ENCODE results near the gene RSRC1.
A peak's percentile ranks its signal among the peaks of the same experiment; 100 is the strongest.

RSRC1 gene

GRCh38 chr3:158101335-158102241 is 8.3 kb upstream of the RSRC1 start:
- no peaks in the 10 kb centered on the region for H3K9me3 ChIP-seq (ENCODE audit: control insufficient read depth, insufficient read depth, low read length)
- no peaks in the 10 kb centered on the region for H4K20me1 ChIP-seq (ENCODE audit: control insufficient read depth, insufficient read depth, low read depth, low read length)
- no peak overlapping the region for H3K4me3 ChIP-seq (ENCODE audit: low read length)
- H3F3A ChIP-seq (ENCODE audit: control insufficient read depth, insufficient read depth): peaks cover 12% of the 10 kb centered on the region; the same call in 1 of the 2 replicates
- no peak overlapping the region for H3K4me2 ChIP-seq (ENCODE audit: low read length)
- H3K9me2 ChIP-seq (replicated peaks; ENCODE audit: control insufficient read depth, low read length): no peaks in the 10 kb centered on the region
- peaks cover 32% of the 10 kb centered on the region for H3K79me2 ChIP-seq (ENCODE audit: control insufficient read depth, low read length)
- H3K27ac ChIP-seq (ENCODE audit: low read depth, low read length): no peak overlapping the region
- no peaks in the 10 kb centered on the region for H3K27me3 ChIP-seq (ENCODE audit: control insufficient read depth, low read length)
- H3K36me3 ChIP-seq (ENCODE audit: control insufficient read depth, low read length): peaks cover 18% of the 10 kb centered on the region
- no peak for TF ChIP-seq EZH2phosphoT487 (IDR thresholded peaks at IDR 0.05; ENCODE audit: borderline replicate concordance, low read length)
- TF ChIP-seq, protein P1, sequence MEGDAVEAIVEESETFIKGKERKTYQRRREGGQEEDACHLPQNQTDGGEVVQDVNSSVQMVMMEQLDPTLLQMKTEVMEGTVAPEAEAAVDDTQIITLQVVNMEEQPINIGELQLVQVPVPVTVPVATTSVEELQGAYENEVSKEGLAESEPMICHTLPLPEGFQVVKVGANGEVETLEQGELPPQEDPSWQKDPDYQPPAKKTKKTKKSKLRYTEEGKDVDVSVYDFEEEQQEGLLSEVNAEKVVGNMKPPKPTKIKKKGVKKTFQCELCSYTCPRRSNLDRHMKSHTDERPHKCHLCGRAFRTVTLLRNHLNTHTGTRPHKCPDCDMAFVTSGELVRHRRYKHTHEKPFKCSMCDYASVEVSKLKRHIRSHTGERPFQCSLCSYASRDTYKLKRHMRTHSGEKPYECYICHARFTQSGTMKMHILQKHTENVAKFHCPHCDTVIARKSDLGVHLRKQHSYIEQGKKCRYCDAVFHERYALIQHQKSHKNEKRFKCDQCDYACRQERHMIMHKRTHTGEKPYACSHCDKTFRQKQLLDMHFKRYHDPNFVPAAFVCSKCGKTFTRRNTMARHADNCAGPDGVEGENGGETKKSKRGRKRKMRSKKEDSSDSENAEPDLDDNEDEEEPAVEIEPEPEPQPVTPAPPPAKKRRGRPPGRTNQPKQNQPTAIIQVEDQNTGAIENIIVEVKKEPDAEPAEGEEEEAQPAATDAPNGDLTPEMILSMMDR (IDR thresholded peaks at IDR 0.05; ENCODE audit: low read depth, low read length, poor library complexity, severe bottlenecking): no peak
- peaks cover 37% of the 10 kb centered on the region for H3K4me1 ChIP-seq (ENCODE audit: control insufficient read depth, low read length)

DNA sequence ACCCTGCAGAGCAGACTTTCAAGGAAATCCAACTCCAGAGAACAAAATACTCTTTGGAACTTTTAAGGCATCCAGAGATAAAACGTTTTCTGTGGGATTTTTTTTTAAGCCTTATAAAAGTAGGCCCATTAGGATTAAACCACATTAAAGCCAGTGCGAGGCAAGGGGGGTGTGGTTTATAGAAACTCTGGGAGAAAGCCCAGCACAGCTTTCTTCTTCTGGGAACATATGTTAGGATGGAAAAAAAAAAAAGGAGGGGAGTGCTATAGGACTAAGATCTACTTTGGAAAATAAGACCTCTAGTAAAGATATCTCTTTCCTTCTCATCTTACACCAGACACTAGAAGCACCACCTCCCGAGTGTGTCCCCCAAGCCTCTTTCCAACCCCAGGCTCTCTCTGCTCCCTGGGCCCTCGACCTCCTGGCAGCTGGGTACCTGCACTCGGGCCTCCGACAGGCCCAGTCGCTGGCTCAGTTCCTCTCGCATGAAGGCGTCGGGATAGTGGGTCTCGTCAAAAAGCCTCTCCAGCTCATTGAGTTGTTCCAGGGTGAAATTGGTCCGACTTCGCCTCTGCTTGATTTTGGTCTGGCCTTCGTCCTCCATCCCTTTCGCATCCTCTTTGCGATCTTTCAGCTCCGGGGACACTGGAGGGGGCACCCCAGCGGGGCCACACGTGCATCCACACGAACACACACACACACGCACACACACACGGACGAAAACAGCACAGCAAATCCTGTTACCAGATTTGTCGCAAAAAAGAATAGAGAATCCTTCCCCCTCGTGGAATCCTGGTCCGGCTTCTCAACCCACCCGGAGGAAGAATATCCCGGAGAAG is 7.4 kb upstream of the RSRC1 start:
- no peak for TF ChIP-seq EZH2phosphoT487 (IDR thresholded peaks at IDR 0.05; ENCODE audit: borderline replicate concordance, low read length)
- TF ChIP-seq, protein P1 (IDR thresholded peaks at IDR 0.05; ENCODE audit: low read depth, low read length, poor library complexity, severe bottlenecking): no peak

GRCh38 chr3:158103081-158103886 is 6.6 kb upstream of the RSRC1 start:
- no peak overlapping the region for H3K27ac ChIP-seq (ENCODE audit: low read depth, low read length)
- H4K20me1 ChIP-seq (ENCODE audit: control insufficient read depth, insufficient read depth, low read depth, low read length): no peaks in the 10 kb centered on the region
- H3F3A ChIP-seq (ENCODE audit: control insufficient read depth, insufficient read depth): peaks cover 9% of the 10 kb centered on the region; the same call in 1 of the 2 replicates
- no peaks in the 10 kb centered on the region for H3K9me2 ChIP-seq (replicated peaks; ENCODE audit: control insufficient read depth, low read length)
- H3K79me2 ChIP-seq (ENCODE audit: control insufficient read depth, low read length): peaks cover 34% of the 10 kb centered on the region
- TF ChIP-seq, protein P1 (IDR thresholded peaks at IDR 0.05; ENCODE audit: low read depth, low read length, poor library complexity, severe bottlenecking): no peak
- no peak for TF ChIP-seq EZH2phosphoT487 (IDR thresholded peaks at IDR 0.05; ENCODE audit: borderline replicate concordance, low read length)
- H3K36me3 ChIP-seq (ENCODE audit: control insufficient read depth, low read length): peaks cover 14% of the 10 kb centered on the region
- H3K9me3 ChIP-seq (ENCODE audit: control insufficient read depth, insufficient read depth, low read length): no peaks in the 10 kb centered on the region
- peak overlapping the region; percentile 50 for H3K4me3 ChIP-seq (ENCODE audit: low read length)
- no peaks in the 10 kb centered on the region for H3K27me3 ChIP-seq (ENCODE audit: control insufficient read depth, low read length)
- H3K4me2 ChIP-seq (ENCODE audit: low read length): peak overlapping the region; percentile 50
- peaks cover 30% of the 10 kb centered on the region for H3K4me1 ChIP-seq (ENCODE audit: control insufficient read depth, low read length)

More for the DNA sequence above, 7.4 kb upstream of the RSRC1 start:
- H3K4me1 ChIP-seq (ENCODE audit: control insufficient read depth, low read length): peaks cover 31% of the 10 kb centered on the region
- no peak overlapping the region for H3K4me3 ChIP-seq (ENCODE audit: low read length)
- H3K27me3 ChIP-seq (ENCODE audit: control insufficient read depth, low read length): no peaks in the 10 kb centered on the region
- H3K27ac ChIP-seq (ENCODE audit: low read depth, low read length): no peak overlapping the region
- H3K36me3 ChIP-seq (ENCODE audit: control insufficient read depth, low read length): peaks cover 18% of the 10 kb centered on the region
- H3F3A ChIP-seq (ENCODE audit: control insufficient read depth, insufficient read depth): peaks cover 9% of the 10 kb centered on the region; the same call in 1 of the 2 replicates
- H3K9me3 ChIP-seq (ENCODE audit: control insufficient read depth, insufficient read depth, low read length): no peaks in the 10 kb centered on the region
- H3K79me2 ChIP-seq (ENCODE audit: control insufficient read depth, low read length): peaks cover 33% of the 10 kb centered on the region
- H3K9me2 ChIP-seq (replicated peaks; ENCODE audit: control insufficient read depth, low read length): no peaks in the 10 kb centered on the region
- H4K20me1 ChIP-seq (ENCODE audit: control insufficient read depth, insufficient read depth, low read depth, low read length): no peaks in the 10 kb centered on the region
- no peak overlapping the region; the same call in 1 of the 2 replicates for H3K4me2 ChIP-seq (ENCODE audit: low read length)

All from DOHH2 (cell line).